NCI-H2196 (cell line): ENCODE results near the gene VWA2.

Experiments
- DNase-seq: peaks from one replicate; lab custom pipeline; 2025; ENCODE audit not compliant: unreplicated experiment; lab: John Stamatoyannopoulos, UW

Gene VWA2

GRCh38 chr10:114246679-114247305 is 7.7 kb downstream of the VWA2 start:
- no peak for DNase-seq

- DNase-seq = no peak
Measured at GRCh38 chr10:114250236-114250635, 11.2 kb downstream of the VWA2 start.

- no peak for DNase-seq
Measured at GRCh38 chr10:114250716-114251115, 11.7 kb downstream of the VWA2 start.

GRCh38 chr10:114252092-114252491 is 13.0 kb downstream of the VWA2 start:
- no peak for DNase-seq

- DNase-seq = no peak
Measured at GRCh38 chr10:114252883-114253282, 13.8 kb downstream of the VWA2 start.

- DNase-seq = no peak
Measured at GRCh38 chr10:114255227-114255626, 16.2 kb downstream of the VWA2 start.

- DNase-seq = no peak
Measured at GRCh38 chr10:114256008-114256765, 17.1 kb downstream of the VWA2 start.

- no peak for DNase-seq
Measured at GRCh38 chr10:114256822-114257221, 17.8 kb downstream of the VWA2 start.

GRCh38 chr10:114257498-114257897 is 18.4 kb downstream of the VWA2 start:
- no peak for DNase-seq

- no peak for DNase-seq
Measured at GRCh38 chr10:114258274-114258840, 19.3 kb downstream of the VWA2 start.

- DNase-seq = no peak
Measured at GRCh38 chr10:114259824-114260223, 20.8 kb downstream of the VWA2 start.

- no peak for DNase-seq
Measured at GRCh38 chr10:114260366-114260765, 21.3 kb downstream of the VWA2 start.

- DNase-seq = no peak
Measured at GRCh38 chr10:114261076-114261475, 22.0 kb downstream of the VWA2 start.

- DNase-seq = no peak
Measured at GRCh38 chr10:114262496-114262895, 23.4 kb downstream of the VWA2 start.

GRCh38 chr10:114265392-114266053 is 26.5 kb downstream of the VWA2 start:
- no peak for DNase-seq

- peak; percentile 59 for DNase-seq
Measured at GRCh38 chr10:114266521-114266920, 27.5 kb downstream of the VWA2 start.

GRCh38 chr10:114271075-114271778 is 32.2 kb downstream of the VWA2 start:
- no peak for DNase-seq

- no peak for DNase-seq
Measured at GRCh38 chr10:114271779-114272167, 32.7 kb downstream of the VWA2 start.

- DNase-seq = no peak
Measured at GRCh38 chr10:114272696-114273095, 33.6 kb downstream of the VWA2 start.

GRCh38 chr10:114273910-114274309 is 34.9 kb downstream of the VWA2 start:
- no peak for DNase-seq
